GM23338 (cell line): ENCODE measurements around the gene SUN5. TPM values are rescaled to one million over a fixed set of nuclear protein-coding genes. Genes with fewer than 3 reads are reported as not detected.

Source experiments
- ATAC-seq: fragments of 200-7000 bp; cut with Tn5 transposase; 3 replicates; pipeline ENCODE4 v1.9.1; 2020
- DNase-seq: peaks from one replicate; pipeline ENCODE4 v3.0.0-alpha.2; 2015; ENCODE audit warnings: low spot score
- H2AFZ ChIP-seq: fragments of 200-600 bp; sonication (generic); 2 replicates; pipeline ENCODE4 v1.8.0; 2016; ENCODE audit warnings: antibody characterized with exemption, mild to moderate bottlenecking, moderate library complexity
- H3F3A ChIP-seq: fragments of 200-600 bp; sonication (generic); replicated peaks from 2 replicates; pipeline ENCODE4 v1.8.0; 2017; ENCODE audit warnings: antibody characterized with exemption, mixed run types, low read depth
- H3K27ac ChIP-seq: fragments of 200-600 bp; sonication (generic); 2 replicates; pipeline ENCODE4 v1.6.1; 2016; ENCODE audit warnings: low read depth
- H3K27me3 ChIP-seq: fragments of 200-600 bp; sonication (generic); 2 replicates; pipeline ENCODE4 v1.8.0; 2016; ENCODE audit warnings: mild to moderate bottlenecking, mixed run types, moderate library complexity; ENCODE audit not compliant: insufficient read depth
- H3K36me3 ChIP-seq: fragments of 200-600 bp; sonication (generic); 2 replicates; pipeline ENCODE4 v1.8.0; 2016; ENCODE audit warnings: mild to moderate bottlenecking; ENCODE audit not compliant: insufficient read depth
- H3K4me1 ChIP-seq: fragments of 200-600 bp; sonication (generic); 2 replicates; pipeline ENCODE4 v1.8.0; 2016; ENCODE audit warnings: mild to moderate bottlenecking, moderate library complexity; ENCODE audit not compliant: insufficient read depth
- H3K4me2 ChIP-seq: fragments of 200-600 bp; sonication (generic); 2 replicates; pipeline ENCODE4 v1.7.1; 2017; ENCODE audit warnings: mixed run types
- H3K4me3 ChIP-seq: fragments of 200-600 bp; sonication (generic); 2 replicates; pipeline ENCODE4 v1.6.1; 2016; ENCODE audit warnings: mixed run types
- H3K79me2 ChIP-seq: fragments of 200-600 bp; sonication (generic); replicated peaks from 2 replicates; pipeline ENCODE4 v1.8.0; 2017; ENCODE audit warnings: mild to moderate bottlenecking; ENCODE audit not compliant: insufficient read depth
- H3K9me2 ChIP-seq: fragments of 200-600 bp; sonication (generic); 2 replicates; pipeline ENCODE4 v1.8.0; 2017; ENCODE audit not compliant: insufficient read depth
- H4K20me1 ChIP-seq: fragments of 200-600 bp; sonication (generic); replicated peaks from 2 replicates; pipeline ENCODE4 v1.8.0; 2017; ENCODE audit warnings: mild to moderate bottlenecking; ENCODE audit not compliant: insufficient read depth
- H3K27ac Mint-ChIP-seq: 2 replicates; pipeline ENCODE4 v1.8.0; 2020; ENCODE audit warnings: inconsistent platforms, mild to moderate bottlenecking, moderate library complexity, mixed read lengths
- H3K27me3 Mint-ChIP-seq: 3 replicates; pipeline ENCODE4 v1.8.0; 2022; ENCODE audit warnings: low read depth, mild to moderate bottlenecking, moderate library complexity, mixed read lengths, inconsistent platforms; ENCODE audit not compliant: insufficient read depth, poor library complexity
- H3K36me3 Mint-ChIP-seq: 3 replicates; pipeline ENCODE4 v1.8.0; 2021; ENCODE audit warnings: low read depth, mild to moderate bottlenecking, inconsistent platforms, moderate library complexity, mixed read lengths
- H3K4me1 Mint-ChIP-seq: 3 replicates; pipeline ENCODE4 v1.8.0; 2020; ENCODE audit warnings: mild to moderate bottlenecking, inconsistent platforms, mixed read lengths
- H3K4me3 Mint-ChIP-seq: 3 replicates; pipeline ENCODE4 v1.8.0; 2021; ENCODE audit warnings: moderate library complexity, mild to moderate bottlenecking, inconsistent platforms, mixed read lengths
- H3K9me3 Mint-ChIP-seq: 3 replicates; pipeline ENCODE4 v1.8.0; 2020; ENCODE audit warnings: moderate library complexity, mild to moderate bottlenecking, inconsistent platforms, mixed read lengths
- CREB1 ChIP-seq: fragments of 250-450 bp; sonication (Bioruptor Pico); IDR thresholded peaks from 2 replicates; pipeline ENCODE4 v1.5.0; 2020; ENCODE audit warnings: low read depth, mild to moderate bottlenecking, moderate library complexity
- CTCF ChIP-seq, 2 experiments: fragments of 200-600 bp in 1 of 2; sonication (generic) in 1 of 2; conservative IDR thresholded peaks; 2 replicates each; pipeline versions ENCODE4 v1.5.1 to v1.6.1; 2016 to 2017; ENCODE audit warnings: antibody characterized with exemption in 2 of 2, low read depth in 2 of 2, mild to moderate bottlenecking in 2 of 2, moderate library complexity in 1 of 2
- ETS1 ChIP-seq: IDR thresholded peaks from 2 replicates; pipeline ENCODE4 v1.6.1; 2016; ENCODE audit warnings: antibody characterized with exemption
- EZH2 ChIP-seq: fragments of 200-600 bp; sonication (generic); IDR thresholded peaks from one replicate; pipeline ENCODE4 v1.8.0; 2017; ENCODE audit warnings: antibody characterized with exemption, mild to moderate bottlenecking, low read depth; ENCODE audit not compliant: unreplicated experiment
- EZH2phosphoT487 ChIP-seq: fragments of 200-600 bp; sonication (generic); IDR thresholded peaks from one replicate; pipeline ENCODE4 v1.8.1; 2018; ENCODE audit warnings: antibody characterized with exemption; ENCODE audit not compliant: unreplicated experiment
- JUNB ChIP-seq: IDR thresholded peaks from one replicate; pipeline ENCODE4 v1.6.1; 2016; ENCODE audit warnings: antibody characterized with exemption; ENCODE audit not compliant: unreplicated experiment
- NANOG ChIP-seq: IDR thresholded peaks from 2 replicates; pipeline ENCODE4 v1.6.1; 2016; ENCODE audit warnings: antibody characterized with exemption, borderline replicate concordance
- POLR2AphosphoS5 ChIP-seq: IDR thresholded peaks from 2 replicates; pipeline ENCODE4 v1.6.1; 2016; ENCODE audit warnings: antibody characterized with exemption, low read depth
- STAT1 ChIP-seq: IDR thresholded peaks from one replicate; pipeline ENCODE4 v1.6.1; 2016; ENCODE audit warnings: antibody characterized with exemption; ENCODE audit not compliant: unreplicated experiment
- ZNF114 ChIP-seq: fragments of 250-450 bp; sonication (Bioruptor Pico); IDR thresholded peaks from 2 replicates; pipeline ENCODE4 v1.5.0; 2020; ENCODE audit warnings: mild to moderate bottlenecking, moderate library complexity
- ZNF331 ChIP-seq: fragments of 250-450 bp; sonication (Bioruptor Pico); IDR thresholded peaks from 2 replicates; pipeline ENCODE4 v1.5.0; 2020; ENCODE audit warnings: low read depth, mild to moderate bottlenecking, moderate library complexity
- ZNF462 ChIP-seq: fragments of 250-450 bp; sonication (Bioruptor Pico); IDR thresholded peaks from 2 replicates; pipeline ENCODE4 v1.5.0; 2020; ENCODE audit warnings: mild to moderate bottlenecking, moderate library complexity
- polyA plus RNA-seq: library from polyadenylated mRNA; unstranded; fragments of >200 nt; fragmentation: Nextera tagmentation; extraction: Ambion mirVana; gene quantifications from 2 replicates; pipeline ENCODE4 v1.2.1, GENCODE V29; 2016
- total RNA-seq: library from RNA; depleted of rRNA; stranded (reverse); fragments of >200 nt; shearing (Covaris generic); gene quantifications from 2 replicates; pipeline ENCODE4 v1.2.3, GENCODE V29; 2014
- TF ChIP-seq, protein P1 (sequence below): IDR thresholded peaks from one replicate; pipeline ENCODE4 v1.6.1; 2018; ENCODE audit warnings: antibody characterized with exemption; ENCODE audit not compliant: unreplicated experiment

SUN5 gene
- total and polyA plus RNA-seq, 2 experiments from 2014 or later: not detected

DNA sequence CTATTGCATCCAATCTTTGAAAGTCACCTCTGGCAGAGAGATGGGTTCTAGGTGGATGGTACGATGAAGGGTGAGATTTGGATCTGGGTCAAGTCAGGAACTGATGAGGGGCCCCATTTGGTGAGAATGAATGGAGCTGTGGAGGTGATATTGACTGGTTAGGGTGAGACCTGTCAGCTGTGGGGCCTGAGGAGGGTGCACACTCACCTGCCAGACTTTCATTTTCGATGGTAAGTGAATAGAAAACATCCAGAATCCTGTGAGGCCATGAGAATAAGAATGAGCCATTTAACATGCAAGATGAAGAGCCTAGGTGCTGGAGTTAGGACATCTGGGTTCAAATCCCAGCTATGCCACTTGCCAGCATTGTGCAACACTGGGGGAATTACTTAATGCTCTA, 6.8 kb downstream of the SUN5 start:
- TF ChIP-seq ZNF462 (CRISPR knock-in tag): no peak
- no peak for TF ChIP-seq ZNF114 (CRISPR knock-in tag)
- TF ChIP-seq CREB1: no peak
- TF ChIP-seq, protein P1, sequence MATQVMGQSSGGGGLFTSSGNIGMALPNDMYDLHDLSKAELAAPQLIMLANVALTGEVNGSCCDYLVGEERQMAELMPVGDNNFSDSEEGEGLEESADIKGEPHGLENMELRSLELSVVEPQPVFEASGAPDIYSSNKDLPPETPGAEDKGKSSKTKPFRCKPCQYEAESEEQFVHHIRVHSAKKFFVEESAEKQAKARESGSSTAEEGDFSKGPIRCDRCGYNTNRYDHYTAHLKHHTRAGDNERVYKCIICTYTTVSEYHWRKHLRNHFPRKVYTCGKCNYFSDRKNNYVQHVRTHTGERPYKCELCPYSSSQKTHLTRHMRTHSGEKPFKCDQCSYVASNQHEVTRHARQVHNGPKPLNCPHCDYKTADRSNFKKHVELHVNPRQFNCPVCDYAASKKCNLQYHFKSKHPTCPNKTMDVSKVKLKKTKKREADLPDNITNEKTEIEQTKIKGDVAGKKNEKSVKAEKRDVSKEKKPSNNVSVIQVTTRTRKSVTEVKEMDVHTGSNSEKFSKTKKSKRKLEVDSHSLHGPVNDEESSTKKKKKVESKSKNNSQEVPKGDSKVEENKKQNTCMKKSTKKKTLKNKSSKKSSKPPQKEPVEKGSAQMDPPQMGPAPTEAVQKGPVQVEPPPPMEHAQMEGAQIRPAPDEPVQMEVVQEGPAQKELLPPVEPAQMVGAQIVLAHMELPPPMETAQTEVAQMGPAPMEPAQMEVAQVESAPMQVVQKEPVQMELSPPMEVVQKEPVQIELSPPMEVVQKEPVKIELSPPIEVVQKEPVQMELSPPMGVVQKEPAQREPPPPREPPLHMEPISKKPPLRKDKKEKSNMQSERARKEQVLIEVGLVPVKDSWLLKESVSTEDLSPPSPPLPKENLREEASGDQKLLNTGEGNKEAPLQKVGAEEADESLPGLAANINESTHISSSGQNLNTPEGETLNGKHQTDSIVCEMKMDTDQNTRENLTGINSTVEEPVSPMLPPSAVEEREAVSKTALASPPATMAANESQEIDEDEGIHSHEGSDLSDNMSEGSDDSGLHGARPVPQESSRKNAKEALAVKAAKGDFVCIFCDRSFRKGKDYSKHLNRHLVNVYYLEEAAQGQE: no peak
- TF ChIP-seq NANOG: no peak
- no peak for TF ChIP-seq ZNF331 (CRISPR knock-in tag)
- TF ChIP-seq EZH2: no peak
- TF ChIP-seq ETS1: no peak
- no peak for TF ChIP-seq POLR2AphosphoS5
- TF ChIP-seq EZH2phosphoT487: no peak
- no peak for TF ChIP-seq CTCF (conservative IDR thresholded peaks at IDR 0.05; ENCODE audit: low read depth in 2 of 2)
- TF ChIP-seq STAT1: no peak
- TF ChIP-seq JUNB: no peak
- ATAC-seq (no peak), DNase-seq (no peak)
- Mint-ChIP-seq H3K9me3 (no peaks in the 10 kb centered on the region; the same call in 2 of the 3 replicates), H3K27ac (no peak overlapping the region), H3K4me3 (no peak overlapping the region), H3K36me3 (no peaks in the 10 kb centered on the region), H3K4me1 (no peaks in the 10 kb centered on the region), H3K27me3 (peaks cover 12% of the 10 kb centered on the region)
- Histone ChIP-seq H3K27me3 (no peaks in the 10 kb centered on the region), H3F3A (no peaks in the 10 kb centered on the region), H4K20me1 (0 out of 2 replicates have a peak, but pooled peaks cover 2% of the 10 kb centered on the region), H3K36me3 (no peaks in the 10 kb centered on the region), H3K4me2 (no peak overlapping the region), H3K27ac (no peak overlapping the region), H2AFZ (no peak overlapping the region), H3K4me3 (no peak overlapping the region), H3K9me2 (no peaks in the 10 kb centered on the region; the same call in 1 of the 2 replicates), H3K79me2 (no peaks in the 10 kb centered on the region), H3K4me1 (no peaks in the 10 kb centered on the region)
